DMS114 treated with DMSO at 0.1 percent for 48 hours (cell line): ENCODE data around the gene UBXN6.

Experiments used
- DNase-seq: peaks from one replicate; lab custom pipeline; 2025; ENCODE audit not compliant: unreplicated experiment; lab: John Stamatoyannopoulos, UW

UBXN6 gene

GRCh38 chr19:4493929-4494690, 36.5 kb upstream of the UBXN6 start:
- DNase-seq = no peak

GRCh38 chr19:4493104-4493928, 35.7 kb upstream of the UBXN6 start:
- no peak for DNase-seq

- no peak for DNase-seq
Observed at GRCh38 chr19:4492337-4493103, 34.9 kb upstream of the UBXN6 start.

- DNase-seq = no peak
Observed at GRCh38 chr19:4491446-4491845, 33.9 kb upstream of the UBXN6 start.

- no peak for DNase-seq
Observed at GRCh38 chr19:4488496-4488895, 30.9 kb upstream of the UBXN6 start.

GRCh38 chr19:4487572-4487971, 30.0 kb upstream of the UBXN6 start:
- DNase-seq = no peak

- DNase-seq = no peak
Observed at GRCh38 chr19:4483385-4483784, 25.8 kb upstream of the UBXN6 start.

GRCh38 chr19:4482721-4483364, 25.2 kb upstream of the UBXN6 start:
- no peak for DNase-seq

- DNase-seq = no peak
Observed at GRCh38 chr19:4477034-4477801, 19.6 kb upstream of the UBXN6 start.

GRCh38 chr19:4474514-4475022, 17.0 kb upstream of the UBXN6 start:
- DNase-seq = peak; percentile 63

GRCh38 chr19:4473763-4474513, 16.3 kb upstream of the UBXN6 start:
- no peak for DNase-seq

- DNase-seq = no peak
Observed at GRCh38 chr19:4473011-4473762, 15.6 kb upstream of the UBXN6 start.

- DNase-seq = no peak
Observed at GRCh38 chr19:4472174-4472974, 14.8 kb upstream of the UBXN6 start, which contains the start of gene HDGFL2. TSS of gene HDGFL2 (plus strand) at chr19:4472297. CDS start at chr19:4472351, 54 bp downstream.

GRCh38 chr19:4471403-4472173, 14.0 kb upstream of the UBXN6 start:
- peak; percentile 100 for DNase-seq

GRCh38 chr19:4467835-4468234, 10.2 kb upstream of the UBXN6 start:
- no peak for DNase-seq

GRCh38 chr19:4464815-4465581, 7.4 kb upstream of the UBXN6 start:
- DNase-seq = no peak
